Hematopoietic multipotent progenitor cell (in vitro differentiated cells): Measurements from ENCODE around the gene SYNM. TPM values are rescaled to one million over a fixed set of nuclear protein-coding genes. Genes with fewer than 3 reads are reported as not detected.
"Not testable (repeated sequence)": the region's sequence is repeated elsewhere in the genome, so short reads cannot be mapped to it uniquely, and the experiment has no call there.

Experiments
- DNase-seq, 3 donors: peaks; one replicate each; pipeline ENCODE4 v3.0.0-alpha.2; 2011 to 2015; ENCODE audit warnings: low read depth in 2 of 3, low spot score in 2 of 3
- total RNA-seq: library from RNA; depleted of rRNA; stranded (reverse); fragments of >200 nt; gene quantifications from one replicate; pipeline ENCODE4 v1.2.3, GENCODE V29; 2012

Gene SYNM
- total RNA-seq, 1 donor = under 0.01 TPM

GRCh38 chr15:99105514-99106341, 848 bp downstream of the SYNM start:
- peak in 2 of 3 donors; percentile 46 to 56 for DNase-seq

GRCh38 chr15:99106417-99107220, 1.7 kb downstream of the SYNM start:
- DNase-seq = no peak

GRCh38 chr15:99108993-99109392, 4.1 kb downstream of the SYNM start:
- DNase-seq = no peak

- DNase-seq = no peak
Observed at GRCh38 chr15:99109555-99110021, 4.7 kb downstream of the SYNM start.

- no peak for DNase-seq
Observed at GRCh38 chr15:99110093-99110492, 5.2 kb downstream of the SYNM start.

- no peak for DNase-seq
Observed at GRCh38 chr15:99110581-99111320, 5.9 kb downstream of the SYNM start.

- not testable (repeated sequence) for DNase-seq
Observed at GRCh38 chr15:99111641-99112040, 6.8 kb downstream of the SYNM start.

- DNase-seq = no peak
Observed at GRCh38 chr15:99113547-99114271, 8.8 kb downstream of the SYNM start.

GRCh38 chr15:99114511-99115299, 9.8 kb downstream of the SYNM start:
- no peak for DNase-seq

- DNase-seq = no peak
Observed at GRCh38 chr15:99115300-99116215, 10.7 kb downstream of the SYNM start.

GRCh38 chr15:99117111-99117510, 12.2 kb downstream of the SYNM start:
- DNase-seq = no peak

GRCh38 chr15:99117563-99118257, 12.8 kb downstream of the SYNM start:
- DNase-seq = no peak

- DNase-seq = no peak
Observed at GRCh38 chr15:99118258-99118632, 13.4 kb downstream of the SYNM start.

- no peak for DNase-seq
Observed at GRCh38 chr15:99118801-99119546, 14.1 kb downstream of the SYNM start.

GRCh38 chr15:99120050-99120777, 15.3 kb downstream of the SYNM start:
- no peak for DNase-seq

- no peak for DNase-seq
Observed at GRCh38 chr15:99121207-99121606, 16.3 kb downstream of the SYNM start.
